ENCODE measurements around the gene FKRP.

DNA sequence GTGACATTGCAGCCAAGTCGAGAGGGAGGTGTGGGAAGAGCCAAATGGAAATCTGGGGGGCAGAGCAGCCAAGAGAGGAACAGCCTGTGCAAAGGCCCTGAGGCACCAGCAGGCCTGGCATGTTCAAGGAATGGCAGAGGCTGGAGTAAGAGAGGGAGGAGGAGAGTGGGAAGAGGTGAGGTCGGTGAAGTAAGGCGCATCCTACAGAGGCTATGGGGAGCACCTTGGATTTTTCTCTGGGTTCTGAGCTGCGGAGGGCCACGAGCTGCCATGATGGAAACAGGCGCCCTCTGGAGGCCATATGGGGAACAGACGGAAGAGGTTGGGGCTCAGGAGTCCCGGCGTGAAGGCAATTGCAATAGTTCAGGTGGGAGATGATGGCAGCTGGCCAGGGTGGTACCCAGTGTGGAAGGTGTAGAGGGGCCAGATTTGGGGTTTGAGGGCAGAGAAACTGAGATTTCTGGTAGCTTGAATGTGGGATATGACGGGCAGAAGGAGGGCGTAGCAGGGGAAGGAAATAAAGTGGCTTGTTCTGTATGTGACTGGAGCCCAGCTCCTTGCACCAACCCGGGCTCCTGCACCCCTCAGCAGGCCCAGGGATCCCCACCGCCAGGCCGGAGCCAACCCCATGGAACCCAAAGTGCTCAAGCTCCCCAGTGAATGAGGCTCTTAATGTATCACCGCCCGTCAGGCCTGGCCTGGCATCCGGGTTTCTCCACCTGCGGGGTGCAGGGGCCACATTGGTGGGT is 20.9 kb downstream of the FKRP start:
- no peak for TF ChIP-seq ZC3H10 (CRISPR knock-in tag; IDR thresholded peaks at IDR 0.05)
- no peak for TF ChIP-seq ZNF8 (CRISPR knock-in tag; IDR thresholded peaks at IDR 0.05)
- no peak for TF ChIP-seq ZNF70 (CRISPR knock-in tag; IDR thresholded peaks at IDR 0.05)
- no peak for TF ChIP-seq PPARA (CRISPR knock-in tag; IDR thresholded peaks at IDR 0.05; ENCODE audit: borderline replicate concordance)
- TF ChIP-seq, protein P1, sequence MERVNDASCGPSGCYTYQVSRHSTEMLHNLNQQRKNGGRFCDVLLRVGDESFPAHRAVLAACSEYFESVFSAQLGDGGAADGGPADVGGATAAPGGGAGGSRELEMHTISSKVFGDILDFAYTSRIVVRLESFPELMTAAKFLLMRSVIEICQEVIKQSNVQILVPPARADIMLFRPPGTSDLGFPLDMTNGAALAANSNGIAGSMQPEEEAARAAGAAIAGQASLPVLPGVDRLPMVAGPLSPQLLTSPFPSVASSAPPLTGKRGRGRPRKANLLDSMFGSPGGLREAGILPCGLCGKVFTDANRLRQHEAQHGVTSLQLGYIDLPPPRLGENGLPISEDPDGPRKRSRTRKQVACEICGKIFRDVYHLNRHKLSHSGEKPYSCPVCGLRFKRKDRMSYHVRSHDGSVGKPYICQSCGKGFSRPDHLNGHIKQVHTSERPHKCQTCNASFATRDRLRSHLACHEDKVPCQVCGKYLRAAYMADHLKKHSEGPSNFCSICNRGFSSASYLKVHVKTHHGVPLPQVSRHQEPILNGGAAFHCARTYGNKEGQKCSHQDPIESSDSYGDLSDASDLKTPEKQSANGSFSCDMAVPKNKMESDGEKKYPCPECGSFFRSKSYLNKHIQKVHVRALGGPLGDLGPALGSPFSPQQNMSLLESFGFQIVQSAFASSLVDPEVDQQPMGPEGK (CRISPR knock-in tag; IDR thresholded peaks at IDR 0.05; ENCODE audit: borderline replicate concordance) = no peak
- TF ChIP-seq OSR1 (CRISPR knock-in tag; IDR thresholded peaks at IDR 0.05) = no peak
- TF ChIP-seq ZNF565 (CRISPR knock-in tag; conservative IDR thresholded peaks at IDR 0.05; ENCODE audit: low read depth) = no peak
- no peak for TF ChIP-seq TOX (CRISPR knock-in tag; IDR thresholded peaks at IDR 0.05; ENCODE audit: borderline replicate concordance)
